C4-2B (cell line): ENCODE results near the gene GTF3C5.
"Not testable (repeated sequence)": the region's sequence is repeated elsewhere in the genome, so short reads cannot be mapped to it uniquely, and the experiment has no call there.

Experiments
- CTCF ChIP-seq: fragments of 450-650 bp; conservative IDR thresholded peaks from 2 replicates; pipeline ENCODE4 v1.5.1; 2017; ENCODE audit warnings: mild to moderate bottlenecking
- ZFX ChIP-seq: fragments of 450-650 bp; IDR thresholded peaks from 2 replicates; pipeline ENCODE4 v1.6.1; 2017

- not testable (repeated sequence) for TF ChIP-seq CTCF, ZFX
Observed at GRCh38 chr9:133094351-133094750, 63.6 kb downstream of the GTF3C5 start.
